ENCODE data around the gene SPG11. TPM values are rescaled to one million over a fixed set of nuclear protein-coding genes. Genes with fewer than 3 reads are reported as not detected.
"Not testable (repeated sequence)": the region's sequence is repeated elsewhere in the genome, so short reads cannot be mapped to it uniquely, and the experiment has no call there.

SPG11 gene
- total RNA-seq, 1 donor from 2014 or later, result 67.3 TPM

- peaks cover 0 to 4% (median 0%) of the 10 kb centered on the region in 3 donors for H3K4me1 ChIP-seq (ENCODE audit: control insufficient read depth in 3 of 3, insufficient read depth in 3 of 3, low read length in 3 of 3)
- peaks cover 36 to 53% (median 48%) of the 10 kb centered on the region in 3 donors for H3K36me3 ChIP-seq (ENCODE audit: control insufficient read depth in 3 of 3, insufficient read depth in 3 of 3, low read length in 3 of 3)
- no peak overlapping the region for H3K9ac ChIP-seq (ENCODE audit: low read depth in 1 of 3, low read length in 3 of 3)
- no peak overlapping the region for H3K4me3 ChIP-seq (ENCODE audit: low read length in 3 of 3)
- H3K9me3 ChIP-seq (ENCODE audit: control insufficient read depth in 3 of 3, low read length in 3 of 3), result peaks cover 0 to 2% (median 0%) of the 10 kb centered on the region in 3 donors
- H3K27me3 ChIP-seq (ENCODE audit: control insufficient read depth in 3 of 3, insufficient read depth in 3 of 3, low read length in 3 of 3), result no peaks in the 10 kb centered on the region
- H3K27ac ChIP-seq (ENCODE audit: low read depth, low read length), result no peak overlapping the region
These were observed 93.1 kb downstream of the SPG11 start for GRCh38 chr15:44570361-44570760.

- peaks cover 45 to 59% (median 56%) of the 10 kb centered on the region in 3 donors for H3K36me3 ChIP-seq (ENCODE audit: control insufficient read depth in 3 of 3, insufficient read depth in 3 of 3, low read length in 3 of 3)
- H3K4me3 ChIP-seq (ENCODE audit: low read length in 3 of 3), result no peak overlapping the region
- H3K9me3 ChIP-seq (ENCODE audit: control insufficient read depth in 3 of 3, low read length in 3 of 3), result peaks cover 0 to 3% (median 0%) of the 10 kb centered on the region in 3 donors
These were observed 94.1 kb downstream of the SPG11 start for GRCh38 chr15:44569316-44569715.

GRCh38 chr15:44568338-44568737 lies 95.1 kb downstream of the SPG11 start:
- peaks cover 0 to 3% (median 0%) of the 10 kb centered on the region in 3 donors for H3K9me3 ChIP-seq (ENCODE audit: control insufficient read depth in 3 of 3, low read length in 3 of 3)
- peaks cover 47 to 64% (median 63%) of the 10 kb centered on the region in 3 donors for H3K36me3 ChIP-seq (ENCODE audit: control insufficient read depth in 3 of 3, insufficient read depth in 3 of 3, low read length in 3 of 3)
- H3K4me3 ChIP-seq (ENCODE audit: low read length in 3 of 3), result no peak overlapping the region
- no peak overlapping the region for H3K9ac ChIP-seq (ENCODE audit: low read depth in 1 of 3, low read length in 3 of 3)
- no peak overlapping the region for H3K27ac ChIP-seq (ENCODE audit: low read depth, low read length)
- peaks cover 0 to 3% (median 0%) of the 10 kb centered on the region in 3 donors for H3K4me1 ChIP-seq (ENCODE audit: control insufficient read depth in 3 of 3, insufficient read depth in 3 of 3, low read length in 3 of 3)
- no peaks in the 10 kb centered on the region for H3K27me3 ChIP-seq (ENCODE audit: control insufficient read depth in 3 of 3, insufficient read depth in 3 of 3, low read length in 3 of 3)

More at GRCh38 chr15:44569316-44569715, 94.1 kb downstream of the SPG11 start:
- H3K27me3 ChIP-seq (ENCODE audit: control insufficient read depth in 3 of 3, insufficient read depth in 3 of 3, low read length in 3 of 3), result no peaks in the 10 kb centered on the region
- no peak overlapping the region for H3K27ac ChIP-seq (ENCODE audit: low read depth, low read length)
- H3K9ac ChIP-seq (ENCODE audit: low read depth in 1 of 3, low read length in 3 of 3), result no peak overlapping the region
- H3K4me1 ChIP-seq (ENCODE audit: control insufficient read depth in 3 of 3, insufficient read depth in 3 of 3, low read length in 3 of 3), result peaks cover 0 to 2% (median 0%) of the 10 kb centered on the region in 3 donors

GRCh38 chr15:44566155-44566540 lies 97.3 kb downstream of the SPG11 start:
- H3K36me3 ChIP-seq (ENCODE audit: control insufficient read depth in 3 of 3, insufficient read depth in 3 of 3, low read length in 3 of 3), result peaks cover 47 to 81% (median 75%) of the 10 kb centered on the region in 3 donors
- H3K27ac ChIP-seq (ENCODE audit: low read depth, low read length), result no peak overlapping the region
- peaks cover 0 to 5% (median 0%) of the 10 kb centered on the region in 3 donors for H3K4me1 ChIP-seq (ENCODE audit: control insufficient read depth in 3 of 3, insufficient read depth in 3 of 3, low read length in 3 of 3)
- no peaks in the 10 kb centered on the region for H3K27me3 ChIP-seq (ENCODE audit: control insufficient read depth in 3 of 3, insufficient read depth in 3 of 3, low read length in 3 of 3)
- no peak overlapping the region for H3K4me3 ChIP-seq (ENCODE audit: low read length in 3 of 3)
- H3K9ac ChIP-seq (ENCODE audit: low read depth in 1 of 3, low read length in 3 of 3), result no peak overlapping the region
- peaks cover 0 to 3% (median 0%) of the 10 kb centered on the region in 3 donors for H3K9me3 ChIP-seq (ENCODE audit: control insufficient read depth in 3 of 3, low read length in 3 of 3)

- H3K9me3 ChIP-seq (ENCODE audit: control insufficient read depth in 3 of 3, low read length in 3 of 3), result peaks cover 0 to 3% (median 0%) of the 10 kb centered on the region in 3 donors
- H3K36me3 ChIP-seq (ENCODE audit: control insufficient read depth in 3 of 3, insufficient read depth in 3 of 3, low read length in 3 of 3), result peaks cover 52 to 84% (median 78%) of the 10 kb centered on the region in 3 donors
- no peak overlapping the region for H3K4me3 ChIP-seq (ENCODE audit: low read length in 3 of 3)
- H3K27me3 ChIP-seq (ENCODE audit: control insufficient read depth in 3 of 3, insufficient read depth in 3 of 3, low read length in 3 of 3), result no peaks in the 10 kb centered on the region
- H3K27ac ChIP-seq (ENCODE audit: low read depth, low read length), result no peak overlapping the region
- H3K4me1 ChIP-seq (ENCODE audit: control insufficient read depth in 3 of 3, insufficient read depth in 3 of 3, low read length in 3 of 3), result peaks cover 0 to 5% (median 0%) of the 10 kb centered on the region in 3 donors
- H3K9ac ChIP-seq (ENCODE audit: low read depth in 1 of 3, low read length in 3 of 3), result no peak overlapping the region
These were observed 97.9 kb downstream of the SPG11 start for GRCh38 chr15:44565387-44566154.

- not testable (repeated sequence) for H3K4me1 ChIP-seq (ENCODE audit: control insufficient read depth in 3 of 3, insufficient read depth in 3 of 3, low read length in 3 of 3); H3K27ac ChIP-seq (ENCODE audit: low read depth, low read length); H3K9ac ChIP-seq (ENCODE audit: low read depth in 1 of 3, low read length in 3 of 3); H3K27me3 ChIP-seq (ENCODE audit: control insufficient read depth in 3 of 3, insufficient read depth in 3 of 3, low read length in 3 of 3); H3K4me3 ChIP-seq (ENCODE audit: low read length in 3 of 3); H3K9me3 ChIP-seq (ENCODE audit: control insufficient read depth in 3 of 3, low read length in 3 of 3)
- peaks cover 45 to 86% (median 80%) of the 10 kb centered on the region in 3 donors for H3K36me3 ChIP-seq (ENCODE audit: control insufficient read depth in 3 of 3, insufficient read depth in 3 of 3, low read length in 3 of 3)
These were observed 102.5 kb downstream of the SPG11 start for GRCh38 chr15:44560926-44561325.

GRCh38 chr15:44554934-44555723 lies 108.3 kb downstream of the SPG11 start:
- peaks cover 15 to 63% (median 45%) of the 10 kb centered on the region in 3 donors for H3K36me3 ChIP-seq (ENCODE audit: control insufficient read depth in 3 of 3, insufficient read depth in 3 of 3, low read length in 3 of 3)
- H3K27ac ChIP-seq (ENCODE audit: low read depth, low read length), result peak overlapping the region; percentile 36

GRCh38 chr15:44550734-44551133 lies 112.7 kb downstream of the SPG11 start:
- Histone ChIP-seq H3K9me3 (ENCODE audit: control insufficient read depth in 3 of 3, low read length in 3 of 3) (no peaks in the 10 kb centered on the region), H3K27ac (ENCODE audit: low read depth, low read length) (no peak overlapping the region), H3K27me3 (ENCODE audit: control insufficient read depth in 3 of 3, insufficient read depth in 3 of 3, low read length in 3 of 3) (no peaks in the 10 kb centered on the region), H3K4me3 (ENCODE audit: low read length in 3 of 3) (no peak overlapping the region), H3K36me3 (ENCODE audit: control insufficient read depth in 3 of 3, insufficient read depth in 3 of 3, low read length in 3 of 3) (peaks cover 5 to 29% (median 20%) of the 10 kb centered on the region in 3 donors), H3K4me1 (ENCODE audit: control insufficient read depth in 3 of 3, insufficient read depth in 3 of 3, low read length in 3 of 3) (peaks cover 12 to 19% (median 12%) of the 10 kb centered on the region in 3 donors), H3K9ac (ENCODE audit: low read depth in 1 of 3, low read length in 3 of 3) (no peak overlapping the region)

More at GRCh38 chr15:44554934-44555723, 108.3 kb downstream of the SPG11 start:
- H3K9ac ChIP-seq (ENCODE audit: low read depth in 1 of 3, low read length in 3 of 3), result peak overlapping the region in 2 of 3 donors; percentile 7 to 25
- no peaks in the 10 kb centered on the region for H3K9me3 ChIP-seq (ENCODE audit: control insufficient read depth in 3 of 3, low read length in 3 of 3)
- H3K4me3 ChIP-seq (ENCODE audit: low read length in 3 of 3), result no peak overlapping the region
- H3K27me3 ChIP-seq (ENCODE audit: control insufficient read depth in 3 of 3, insufficient read depth in 3 of 3, low read length in 3 of 3), result no peaks in the 10 kb centered on the region
- peaks cover 12 to 13% (median 13%) of the 10 kb centered on the region in 3 donors for H3K4me1 ChIP-seq (ENCODE audit: control insufficient read depth in 3 of 3, insufficient read depth in 3 of 3, low read length in 3 of 3)

GRCh38 chr15:44550256-44550655 lies 113.2 kb downstream of the SPG11 start:
- Histone ChIP-seq H3K4me3 (ENCODE audit: low read length in 3 of 3) (no peak overlapping the region), H3K36me3 (ENCODE audit: control insufficient read depth in 3 of 3, insufficient read depth in 3 of 3, low read length in 3 of 3) (peaks cover 3 to 24% (median 16%) of the 10 kb centered on the region in 3 donors), H3K4me1 (ENCODE audit: control insufficient read depth in 3 of 3, insufficient read depth in 3 of 3, low read length in 3 of 3) (peaks cover 8 to 16% (median 10%) of the 10 kb centered on the region in 3 donors), H3K27ac (ENCODE audit: low read depth, low read length) (no peak overlapping the region), H3K27me3 (ENCODE audit: control insufficient read depth in 3 of 3, insufficient read depth in 3 of 3, low read length in 3 of 3) (no peaks in the 10 kb centered on the region), H3K9ac (ENCODE audit: low read depth in 1 of 3, low read length in 3 of 3) (no peak overlapping the region), H3K9me3 (ENCODE audit: control insufficient read depth in 3 of 3, low read length in 3 of 3) (no peaks in the 10 kb centered on the region)
